ENCODE results near the gene PVR.

Gene PVR

DNA sequence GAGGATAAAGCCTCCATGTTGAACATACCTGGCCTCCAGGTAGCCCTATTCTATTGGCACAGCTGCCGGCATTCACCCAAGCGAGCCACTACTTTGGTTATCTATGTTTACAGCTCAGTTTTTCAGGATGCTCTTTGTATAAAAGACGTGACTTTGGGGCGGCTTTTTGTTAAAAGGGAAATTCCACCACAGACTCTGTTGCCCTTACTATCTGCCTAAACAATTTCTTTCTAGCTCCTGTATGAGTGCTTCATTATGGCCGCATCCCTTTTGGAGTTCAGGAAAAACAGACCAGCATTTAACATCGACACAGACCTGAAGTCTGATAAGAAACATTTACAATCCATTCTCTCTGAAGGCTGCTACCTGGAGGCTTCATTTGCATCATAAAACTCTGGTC lies 39.5 kb upstream of the PVR start (continued):
- TF ChIP-seq, protein P1, sequence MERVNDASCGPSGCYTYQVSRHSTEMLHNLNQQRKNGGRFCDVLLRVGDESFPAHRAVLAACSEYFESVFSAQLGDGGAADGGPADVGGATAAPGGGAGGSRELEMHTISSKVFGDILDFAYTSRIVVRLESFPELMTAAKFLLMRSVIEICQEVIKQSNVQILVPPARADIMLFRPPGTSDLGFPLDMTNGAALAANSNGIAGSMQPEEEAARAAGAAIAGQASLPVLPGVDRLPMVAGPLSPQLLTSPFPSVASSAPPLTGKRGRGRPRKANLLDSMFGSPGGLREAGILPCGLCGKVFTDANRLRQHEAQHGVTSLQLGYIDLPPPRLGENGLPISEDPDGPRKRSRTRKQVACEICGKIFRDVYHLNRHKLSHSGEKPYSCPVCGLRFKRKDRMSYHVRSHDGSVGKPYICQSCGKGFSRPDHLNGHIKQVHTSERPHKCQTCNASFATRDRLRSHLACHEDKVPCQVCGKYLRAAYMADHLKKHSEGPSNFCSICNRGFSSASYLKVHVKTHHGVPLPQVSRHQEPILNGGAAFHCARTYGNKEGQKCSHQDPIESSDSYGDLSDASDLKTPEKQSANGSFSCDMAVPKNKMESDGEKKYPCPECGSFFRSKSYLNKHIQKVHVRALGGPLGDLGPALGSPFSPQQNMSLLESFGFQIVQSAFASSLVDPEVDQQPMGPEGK (CRISPR knock-in tag; IDR thresholded peaks at IDR 0.05; ENCODE audit: borderline replicate concordance), result no peak
- TF ChIP-seq, protein P2, sequence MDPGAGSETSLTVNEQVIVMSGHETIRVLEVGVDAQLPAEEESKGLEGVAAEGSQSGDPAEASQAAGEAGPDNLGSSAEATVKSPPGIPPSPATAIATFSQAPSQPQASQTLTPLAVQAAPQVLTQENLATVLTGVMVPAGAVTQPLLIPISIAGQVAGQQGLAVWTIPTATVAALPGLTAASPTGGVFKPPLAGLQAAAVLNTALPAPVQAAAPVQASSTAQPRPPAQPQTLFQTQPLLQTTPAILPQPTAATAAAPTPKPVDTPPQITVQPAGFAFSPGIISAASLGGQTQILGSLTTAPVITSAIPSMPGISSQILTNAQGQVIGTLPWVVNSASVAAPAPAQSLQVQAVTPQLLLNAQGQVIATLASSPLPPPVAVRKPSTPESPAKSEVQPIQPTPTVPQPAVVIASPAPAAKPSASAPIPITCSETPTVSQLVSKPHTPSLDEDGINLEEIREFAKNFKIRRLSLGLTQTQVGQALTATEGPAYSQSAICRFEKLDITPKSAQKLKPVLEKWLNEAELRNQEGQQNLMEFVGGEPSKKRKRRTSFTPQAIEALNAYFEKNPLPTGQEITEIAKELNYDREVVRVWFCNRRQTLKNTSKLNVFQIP (CRISPR knock-in tag; IDR thresholded peaks at IDR 0.05; ENCODE audit: borderline replicate concordance, low read depth), result no peak

DNA sequence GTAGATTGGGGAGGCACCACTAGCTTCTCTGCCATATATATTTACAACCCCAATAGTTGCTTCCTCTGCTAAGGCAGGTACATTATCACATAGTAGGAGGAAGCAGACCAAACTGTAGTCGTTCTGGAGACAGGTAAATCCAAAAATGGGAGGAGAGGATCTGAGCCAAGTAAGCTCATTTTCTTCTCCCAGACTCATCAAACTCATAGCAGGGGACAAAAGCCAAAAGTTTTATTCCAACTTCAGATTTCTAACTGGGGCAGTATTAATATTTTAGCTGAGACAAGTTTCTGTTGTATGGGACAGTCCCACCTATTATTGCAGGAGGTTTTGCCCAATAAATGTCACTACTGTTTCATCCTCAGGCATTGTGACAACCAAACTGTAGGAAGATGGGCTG lies 38.2 kb upstream of the PVR start:
- no peak for ATAC-seq
- TF ChIP-seq ESRRG (CRISPR knock-in tag; IDR thresholded peaks at IDR 0.05) (no peak), ZFP30 (CRISPR knock-in tag; IDR thresholded peaks at IDR 0.05) (no peak), ZFP3 (CRISPR knock-in tag; IDR thresholded peaks at IDR 0.05) (no peak), TOX (CRISPR knock-in tag; IDR thresholded peaks at IDR 0.05; ENCODE audit: borderline replicate concordance) (no peak), SNAI2 (CRISPR knock-in tag; IDR thresholded peaks at IDR 0.05) (no peak), RARB (CRISPR knock-in tag; IDR thresholded peaks at IDR 0.05) (no peak), CSDC2 (CRISPR knock-in tag; IDR thresholded peaks at IDR 0.05) (no peak), ZC3H10 (CRISPR knock-in tag; IDR thresholded peaks at IDR 0.05) (no peak), ZNF8 (CRISPR knock-in tag; IDR thresholded peaks at IDR 0.05) (no peak), ZNF70 (CRISPR knock-in tag; IDR thresholded peaks at IDR 0.05) (no peak)
- TF ChIP-seq, protein P3, sequence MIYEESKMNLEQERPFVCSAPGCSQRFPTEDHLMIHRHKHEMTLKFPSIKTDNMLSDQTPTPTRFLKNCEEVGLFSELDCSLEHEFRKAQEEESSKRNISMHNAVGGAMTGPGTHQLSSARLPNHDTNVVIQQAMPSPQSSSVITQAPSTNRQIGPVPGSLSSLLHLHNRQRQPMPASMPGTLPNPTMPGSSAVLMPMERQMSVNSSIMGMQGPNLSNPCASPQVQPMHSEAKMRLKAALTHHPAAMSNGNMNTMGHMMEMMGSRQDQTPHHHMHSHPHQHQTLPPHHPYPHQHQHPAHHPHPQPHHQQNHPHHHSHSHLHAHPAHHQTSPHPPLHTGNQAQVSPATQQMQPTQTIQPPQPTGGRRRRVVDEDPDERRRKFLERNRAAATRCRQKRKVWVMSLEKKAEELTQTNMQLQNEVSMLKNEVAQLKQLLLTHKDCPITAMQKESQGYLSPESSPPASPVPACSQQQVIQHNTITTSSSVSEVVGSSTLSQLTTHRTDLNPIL (CRISPR knock-in tag; IDR thresholded peaks at IDR 0.05; ENCODE audit: low read depth), result no peak
- TF ChIP-seq, protein P1 (CRISPR knock-in tag; IDR thresholded peaks at IDR 0.05; ENCODE audit: borderline replicate concordance), result no peak

GRCh38 chr19:44607049-44607448 lies 36.7 kb upstream of the PVR start:
- ATAC-seq, result no peak
- no peak for TF ChIP-seq ZNF8 (CRISPR knock-in tag; IDR thresholded peaks at IDR 0.05)

DNA sequence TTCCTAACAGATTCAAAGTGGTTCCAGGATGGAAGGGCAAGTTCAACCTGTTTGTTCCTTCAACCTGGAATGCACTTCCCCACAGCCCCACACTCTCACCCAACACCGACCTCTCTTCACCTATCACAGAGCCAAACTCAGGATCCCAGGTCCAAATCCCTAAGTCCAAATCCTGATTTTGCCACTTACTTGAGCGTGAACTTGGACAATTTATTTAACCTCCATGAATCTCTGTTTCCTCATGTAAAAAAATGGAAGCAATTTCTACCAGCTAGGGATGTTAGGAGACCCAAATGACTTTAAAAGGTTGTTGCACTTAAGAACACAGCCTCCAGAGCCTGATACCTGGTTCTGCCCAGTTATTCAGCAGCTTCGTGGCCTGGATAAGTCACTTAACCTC lies 35.8 kb upstream of the PVR start:
- TF ChIP-seq, protein P1 (CRISPR knock-in tag; IDR thresholded peaks at IDR 0.05; ENCODE audit: borderline replicate concordance), result no peak
- no peak for TF ChIP-seq ZFP30 (CRISPR knock-in tag; IDR thresholded peaks at IDR 0.05)
- TF ChIP-seq ZNF70 (CRISPR knock-in tag; IDR thresholded peaks at IDR 0.05), result no peak
- TF ChIP-seq TOX (CRISPR knock-in tag; IDR thresholded peaks at IDR 0.05; ENCODE audit: borderline replicate concordance), result no peak
- TF ChIP-seq CSDC2 (CRISPR knock-in tag; IDR thresholded peaks at IDR 0.05), result no peak
- TF ChIP-seq GLIS3 (CRISPR knock-in tag; IDR thresholded peaks at IDR 0.05), result no peak
- TF ChIP-seq OSR1 (CRISPR knock-in tag; IDR thresholded peaks at IDR 0.05), result no peak
- TF ChIP-seq ESRRG (CRISPR knock-in tag; IDR thresholded peaks at IDR 0.05), result no peak
- no peak for ATAC-seq

DNA sequence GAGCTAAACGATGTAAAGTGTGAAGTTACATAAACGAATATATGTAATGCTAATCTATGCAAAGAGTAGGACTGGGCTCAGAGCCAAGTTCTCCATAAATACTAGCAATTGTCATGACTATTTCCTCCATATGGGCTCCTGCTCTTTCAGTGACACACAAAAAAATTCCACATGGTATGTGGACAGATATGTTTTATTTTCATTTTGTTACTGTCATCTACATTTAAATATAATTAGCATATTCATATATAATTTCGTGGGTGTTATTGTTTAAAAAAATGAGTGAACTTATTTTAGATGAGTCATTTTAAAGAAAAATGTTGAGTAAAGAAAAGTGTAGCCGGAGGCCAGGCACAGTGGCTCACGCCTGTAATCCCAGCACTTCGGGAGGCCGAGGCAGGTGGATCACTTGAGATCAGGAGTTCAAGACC lies 35.3 kb upstream of the PVR start:
- TF ChIP-seq TOX (CRISPR knock-in tag; IDR thresholded peaks at IDR 0.05; ENCODE audit: borderline replicate concordance) (no peak), BACH2 (CRISPR knock-in tag; IDR thresholded peaks at IDR 0.05; ENCODE audit: borderline replicate concordance) (no peak), ZC3H10 (CRISPR knock-in tag; IDR thresholded peaks at IDR 0.05) (no peak), ZFP3 (CRISPR knock-in tag; IDR thresholded peaks at IDR 0.05) (no peak)
- TF ChIP-seq, protein P3 (CRISPR knock-in tag; IDR thresholded peaks at IDR 0.05; ENCODE audit: low read depth), result no peak
- no peak for ATAC-seq

Data from SK-N-SH treated with all-trans-retinoic acid at 6 μM for 48 hours (cell line).